Adrenal gland (tissue), 5 donors: ENCODE measurements around the gene BIRC3.

Source experiments
- CTCF ChIP-seq, 6 experiments: fragments of 450-650 bp in 4 of 6; fragments of 200-600 bp in 2 of 6; sonication (generic) in 1 of 6; IDR thresholded peaks; 1 replicate in 5 of 6; 2 replicates in 1 of 6; pipeline versions ENCODE4 v1.5.1 to v1.8.0; 2016 to 2021; ENCODE audit warnings: antibody characterized with exemption in 6 of 6, mild to moderate bottlenecking in 2 of 6, moderate library complexity in 1 of 6
- POLR2A ChIP-seq, 2 donors: fragments of 450-650 bp; IDR thresholded peaks; one replicate each; pipeline ENCODE4 v1.6.1; 2017; ENCODE audit warnings: antibody characterized with exemption in 2 of 2, mild to moderate bottlenecking in 2 of 2, moderate library complexity in 1 of 2
- donor health status: DM: no; HTN: no; CAD: no.

- TF ChIP-seq CTCF (IDR thresholded peaks at IDR 0.05) (no peak), POLR2A (IDR thresholded peaks at IDR 0.05) (no peak)
Measured at GRCh38 chr11:102319544-102319943, 2.3 kb downstream of the BIRC3 start.
